Ovary (tissue), 9 donors: ENCODE measurements around the gene ODAD2. TPM values are rescaled to one million over a fixed set of nuclear protein-coding genes. Genes with fewer than 3 reads are reported as not detected.

Experiments
- DNase-seq, 5 donors: peaks; one replicate each; pipeline ENCODE4 v3.0.0-alpha.2; 2019 to 2020
- H3K27ac ChIP-seq, 2 donors: fragments of 200-600 bp; one replicate each; pipeline versions ENCODE4 v1.5.1 to v1.8.0; 2019 to 2022
- H3K27me3 ChIP-seq: fragments of 200-600 bp; one replicate; pipeline ENCODE4 v1.8.0; 2022
- H3K36me3 ChIP-seq: fragments of 200-600 bp; sonication (generic); one replicate; pipeline ENCODE4 v1.5.1; 2019
- H3K4me1 ChIP-seq: one replicate; pipeline ENCODE4 v1.8.1; 2013; ENCODE audit warnings: mild to moderate bottlenecking, moderate library complexity; ENCODE audit not compliant: insufficient read depth
- H3K4me3 ChIP-seq: fragments of 200-600 bp; sonication (generic); one replicate; pipeline ENCODE4 v1.5.1; 2017
- H3K9me3 ChIP-seq, 2 donors: fragments of 200-600 bp in 1 of 2; sonication (generic) in 1 of 2; one replicate each; pipeline versions ENCODE4 v1.5.1 to v1.8.1; 2013 to 2019; ENCODE audit warnings: mild to moderate bottlenecking in 1 of 2, moderate library complexity in 1 of 2
- CTCF ChIP-seq, 3 donors: fragments of 450-650 bp in 2 of 3; fragments of 200-600 bp in 1 of 3; IDR thresholded peaks; one replicate each; pipeline versions ENCODE4 v1.5.1 to v1.8.0; 2016 to 2022; ENCODE audit warnings: antibody characterized with exemption in 3 of 3, mild to moderate bottlenecking in 1 of 3
- EP300 ChIP-seq: sonication (generic); formaldehyde crosslinking; IDR thresholded peaks from one replicate; pipeline ENCODE4 v1.6.1; 2017; ENCODE audit warnings: antibody characterized with exemption
- POLR2A ChIP-seq: fragments of 450-650 bp; IDR thresholded peaks from one replicate; pipeline ENCODE4 v1.6.1; 2017; ENCODE audit warnings: antibody characterized with exemption, mild to moderate bottlenecking, moderate library complexity
- WGBS, 3 donors: extraction: QIAGEN DNeasy Blood & Tissue Kit in 1 of 3; methylation state at CpG; one replicate each; pipeline versions ENCODE4 v1.1.5 to v1.1.7; 2013 to 2017; 5-methylcytosine and 5-hydroxymethylcytosine counted together
- intact Hi-C, 4 donors: fragments of 100-400 bp; cut with DNase I; formaldehyde crosslinking; loops; one replicate each; pipeline versions ENCODE4 v1.11.0 to v1.15.1; 2022 to 2023
- polyA plus RNA-seq, 2 donors: library from polyadenylated mRNA; stranded (reverse); fragments of 200-250 nt in 1 of 2; fragments of 350-450 nt in 1 of 2; fragmentation: Illumina TruSeq in 1 of 2; extraction: RNeasy Lipid Tissue Mini Kit (QIAGEN cat#74804) in 1 of 2; gene quantifications; one replicate each; pipeline ENCODE4 v1.2.3, GENCODE V29; 2013 to 2014
- total RNA-seq, 7 donors: library from RNA; depleted of rRNA in 2 of 7; stranded (reverse); fragments of >200 nt in 2 of 7; fragmentation: NEBNext Ultra II Directional in 3 of 7; extraction: Animal tissue kit (Norgen Biotek cat#: 25700) in 3 of 7; gene quantifications; one replicate each; pipeline versions ENCODE4 v1.1.0 to v1.2.4, GENCODE V29; 2016 to 2023
- donor health status: DM: no; HTN: no; CAD: no; lungs with moderate emphysema.
- donor health status: DM: no; HTN: no; CAD: no.
- donor health status: Bipolar disorder and iron deficiency.
- donor health status: DM: yes; HTN: yes; CAD: no.
- donor health status: DM: no; HTN: no; CAD: no.
- donor health status: DM: yes; HTN: yes; CAD: no.

ODAD2 gene
- total and polyA plus RNA-seq, 9 donors, result 0.83 to 11.0 (median 2.5) TPM

- H3K27ac ChIP-seq, result no peak overlapping the region
- WGBS, 3 donors, result 77 to 88% (median 79%) methylated on average over 3 of the region's 3 CpGs
- DNase-seq, result no peak
- no peaks in the 10 kb centered on the region for H3K27me3 ChIP-seq
- TF ChIP-seq POLR2A (no peak), CTCF (IDR thresholded peaks at IDR 0.05) (no peak), EP300 (no peak)
- intact Hi-C loops, result no loop called here
- H3K36me3 ChIP-seq, result no peaks in the 10 kb centered on the region
- H3K4me3 ChIP-seq, result no peak overlapping the region
- H3K9me3 ChIP-seq, result peaks cover 0 to 3% of the 10 kb centered on the region in 2 donors
- no peaks in the 10 kb centered on the region for H3K4me1 ChIP-seq
Observed at GRCh38 chr10:28036587-28036986, 37.7 kb upstream of the ODAD2 start.

- H3K27me3 ChIP-seq, result no peaks in the 10 kb centered on the region
- H3K27ac ChIP-seq, result no peak overlapping the region
- DNase-seq, result no peak
- 77 to 85% (median 84%) methylated on average over 5 of the region's 5 CpGs for WGBS, 3 donors
- intact Hi-C loops, result no loop called here
- no peaks in the 10 kb centered on the region for H3K36me3 ChIP-seq
- TF ChIP-seq POLR2A (no peak), CTCF (IDR thresholded peaks at IDR 0.05) (no peak), EP300 (no peak)
- H3K4me1 ChIP-seq, result no peaks in the 10 kb centered on the region
- H3K9me3 ChIP-seq, result no peaks in the 10 kb centered on the region
- H3K4me3 ChIP-seq, result no peak overlapping the region
Observed at GRCh38 chr10:28020993-28021982, 22.4 kb upstream of the ODAD2 start.

- no peaks in the 10 kb centered on the region for H3K27me3 ChIP-seq
- no peak overlapping the region for H3K27ac ChIP-seq
- no peak for DNase-seq
- H3K36me3 ChIP-seq, result no peaks in the 10 kb centered on the region
- WGBS, 3 donors, result 87 to 88% (median 88%) methylated on average over 12 of the region's 12 CpGs
- H3K4me3 ChIP-seq, result no peak overlapping the region
- H3K9me3 ChIP-seq, result no peaks in the 10 kb centered on the region
- TF ChIP-seq CTCF (IDR thresholded peaks at IDR 0.05) (no peak), EP300 (no peak), POLR2A (no peak)
- intact Hi-C loops, result no loop called here
- no peaks in the 10 kb centered on the region for H3K4me1 ChIP-seq
Observed at GRCh38 chr10:28020080-28020860, 21.4 kb upstream of the ODAD2 start.

- H3K4me1 ChIP-seq, result no peaks in the 10 kb centered on the region
- no peaks in the 10 kb centered on the region for H3K9me3 ChIP-seq
- TF ChIP-seq EP300, result no peak
- TF ChIP-seq CTCF (IDR thresholded peaks at IDR 0.05), result no peak
- TF ChIP-seq POLR2A, result no peak
- intact Hi-C loops, result no loop called here
- no peaks in the 10 kb centered on the region for H3K27me3 ChIP-seq
- DNase-seq, result no peak
- H3K36me3 ChIP-seq, result no peaks in the 10 kb centered on the region
- no peak overlapping the region for H3K4me3 ChIP-seq
- H3K27ac ChIP-seq, result no peak overlapping the region
Observed at GRCh38 chr10:28014651-28015050, 15.8 kb upstream of the ODAD2 start.
